ENCODE results near the gene ZNF714. TPM values are rescaled to one million over a fixed set of nuclear protein-coding genes. Genes with fewer than 3 reads are reported as not detected.

ZNF714 gene
- 8.3 TPM for polyA plus RNA-seq (2013, experiment 1 of 2)
- 8.1 TPM for polyA plus RNA-seq (2013, experiment 2 of 2)

DNA sequence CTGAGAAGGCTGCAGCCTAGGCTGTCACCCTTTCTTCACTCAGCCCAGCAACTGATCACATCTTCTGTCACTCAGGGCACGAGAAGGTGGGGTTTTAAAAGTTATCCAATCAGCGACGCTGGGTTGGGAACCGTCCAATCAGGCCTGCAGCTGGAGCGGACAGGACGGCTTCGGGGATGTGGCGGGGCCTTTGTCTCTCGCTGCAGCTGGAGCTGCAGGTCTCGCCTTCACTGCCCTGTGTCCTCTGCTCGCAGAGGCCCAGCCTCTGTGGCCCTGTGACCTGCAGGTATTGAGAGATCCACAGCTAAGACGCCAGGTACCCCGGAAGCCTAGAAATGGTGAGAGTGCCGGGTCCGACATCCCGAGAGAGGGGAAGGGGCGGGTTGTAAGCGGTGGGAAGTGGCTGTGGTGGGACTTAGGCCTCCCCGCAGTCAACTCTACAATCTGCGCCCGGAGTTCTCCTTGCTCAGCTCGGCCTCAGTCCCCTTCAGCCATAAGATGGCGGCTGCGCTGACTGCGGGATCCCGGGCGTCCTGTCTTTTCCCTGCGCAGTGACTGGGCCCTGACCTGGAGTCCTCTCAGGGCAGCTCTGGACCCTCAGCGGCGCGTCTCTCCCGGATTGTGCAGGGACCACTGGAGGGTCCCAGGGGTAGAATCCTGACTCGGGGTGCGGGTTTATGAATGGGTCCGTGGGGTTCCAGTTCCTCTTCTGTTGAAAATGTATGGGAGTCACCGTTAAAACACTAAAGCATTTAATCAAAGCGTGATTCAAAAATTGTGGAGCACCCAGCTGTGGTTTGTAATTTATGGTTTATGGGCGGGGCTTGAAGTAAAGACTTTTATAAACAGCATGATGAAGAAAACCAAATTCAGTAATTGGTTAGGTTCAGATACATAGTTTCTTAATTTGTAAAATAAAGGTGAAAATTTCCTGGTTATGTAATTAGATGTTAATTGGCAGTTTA lies at the start of gene ZNF714:
ZNF714 (plus strand) TSS at position 193 of the 965 bp plus-strand sequence. CDS start 16,066 bp downstream, outside the sequence.
- Histone ChIP-seq H2BK5ac (ENCODE audit: low read depth, low read length, poor library complexity, severe bottlenecking) (no peak within 1 kb of the TSS), H3K4ac (ENCODE audit: low read depth in 1 of 2, low read length in 2 of 2) (peak within 1 kb of the TSS in 1 of 2 experiments; percentile 19), H2BK120ac (ENCODE audit: low read depth, low read length) (peak within 1 kb of the TSS; percentile 15), H2BK12ac (ENCODE audit: low read length in 2 of 2) (no peak within 1 kb of the TSS), H3K23ac (ENCODE audit: low read length in 2 of 2) (no peak within 1 kb of the TSS), H2AK5ac (ENCODE audit: low read length, severe bottlenecking) (no peak within 1 kb of the TSS), H2AFZ (ENCODE audit: low read depth, low read length) (peak within 1 kb of the TSS; percentile 32), H3K4me1 (ENCODE audit: control insufficient read depth, insufficient read depth, low read depth, low read length) (peaks cover 3% of the 10 kb centered on the region), H3K36me3 (ENCODE audit: control insufficient read depth in 1 of 2, insufficient read depth in 2 of 2, low read depth in 1 of 2, low read length in 2 of 2) (peaks cover 4 to 23% of the 10 kb centered on the region in 2 experiments), H3K9me3 (ENCODE audit: control insufficient read depth, low read length) (peaks cover 7% of the 10 kb centered on the region), H3K14ac (ENCODE audit: low read length in 2 of 2) (no peak within 1 kb of the TSS), H3K27me3 (ENCODE audit: control insufficient read depth in 1 of 2, insufficient read depth in 1 of 2, low read length in 2 of 2) (no peaks in the 10 kb centered on the region), H3K27ac (ENCODE audit: low read length, poor library complexity, severe bottlenecking) (peak within 1 kb of the TSS; percentile 76), H3K4me3 (ENCODE audit: insufficient read depth in 1 of 2, low read depth in 1 of 2, low read length in 2 of 2) (peak within 1 kb of the TSS; percentile 73 to 85), H4K8ac (ENCODE audit: low read length) (no peak within 1 kb of the TSS), H3K79me1 (replicated peaks; ENCODE audit: low read length, poor library complexity, severe bottlenecking) (peaks cover 6% of the 10 kb centered on the region), H2BK15ac (ENCODE audit: low read depth, poor library complexity, severe bottlenecking) (no peak within 1 kb of the TSS), H3K9ac (ENCODE audit: low read length) (peak within 1 kb of the TSS; percentile 86), H4K91ac (ENCODE audit: low read length) (peak within 1 kb of the TSS; percentile 28), H3K18ac (ENCODE audit: low read depth in 1 of 2, low read length in 2 of 2) (peak within 1 kb of the TSS; percentile 6 to 34), H3K4me2 (ENCODE audit: low read length, poor library complexity, severe bottlenecking) (peak within 1 kb of the TSS; percentile 68)
- 0% methylated on average over 36 of the region's 38 CpGs for WGBS
- DNase-seq: peak; percentile 96

DNA sequence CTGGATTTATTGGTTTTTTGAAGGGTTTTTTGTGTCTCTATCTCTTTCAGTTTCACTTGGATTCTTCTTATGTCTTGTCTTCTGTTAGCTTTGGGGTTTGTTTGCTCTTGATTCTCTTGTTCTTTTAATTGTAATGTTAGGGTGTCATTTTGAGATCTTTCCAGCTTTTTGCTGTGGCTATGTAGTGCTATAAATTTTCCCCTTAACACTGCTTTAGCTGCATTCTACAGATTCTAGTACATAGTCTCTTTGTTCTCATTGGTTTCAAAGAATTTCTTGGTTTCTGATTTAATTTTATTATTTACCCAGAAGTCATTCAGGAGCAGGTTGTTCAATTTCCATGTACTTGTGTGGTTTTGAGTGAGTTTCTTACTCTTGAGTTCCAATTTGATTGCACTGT lies 37.0 kb upstream of the ZNF714 start:
- H3K9ac ChIP-seq (ENCODE audit: low read length): no peak overlapping the region

GRCh38 chr19:21046489-21046888 lies 35.5 kb upstream of the ZNF714 start:
- Histone ChIP-seq H3K9me3 (ENCODE audit: control insufficient read depth, low read length) (peaks cover 87% of the 10 kb centered on the region), H3K14ac (ENCODE audit: low read length in 2 of 2) (no peak overlapping the region), H2BK120ac (ENCODE audit: low read depth, low read length) (no peak overlapping the region), H3K27ac (ENCODE audit: low read length, poor library complexity, severe bottlenecking) (no peak overlapping the region), H2AFZ (ENCODE audit: low read depth, low read length) (no peak overlapping the region), H3K9ac (ENCODE audit: low read length) (no peak overlapping the region), H3K4me3 (ENCODE audit: insufficient read depth in 1 of 2, low read depth in 1 of 2, low read length in 2 of 2) (no peak overlapping the region), H4K8ac (ENCODE audit: low read length) (no peak overlapping the region), H3K36me3 (ENCODE audit: control insufficient read depth in 1 of 2, insufficient read depth in 2 of 2, low read depth in 1 of 2, low read length in 2 of 2) (peaks cover 18 to 84% of the 10 kb centered on the region in 2 experiments), H3K79me1 (replicated peaks; ENCODE audit: low read length, poor library complexity, severe bottlenecking) (peaks cover 16% of the 10 kb centered on the region), H2AK5ac (ENCODE audit: low read length, severe bottlenecking) (no peak overlapping the region), H3K4ac (ENCODE audit: low read depth in 1 of 2, low read length in 2 of 2) (no peak overlapping the region), H3K27me3 (ENCODE audit: control insufficient read depth in 1 of 2, insufficient read depth in 1 of 2, low read length in 2 of 2) (no peaks in the 10 kb centered on the region), H3K4me2 (ENCODE audit: low read length, poor library complexity, severe bottlenecking) (no peak overlapping the region), H2BK15ac (ENCODE audit: low read depth, poor library complexity, severe bottlenecking) (no peak overlapping the region), H3K23ac (ENCODE audit: low read length in 2 of 2) (no peak overlapping the region), H4K91ac (ENCODE audit: low read length) (no peak overlapping the region), H3K18ac (ENCODE audit: low read depth in 1 of 2, low read length in 2 of 2) (no peak overlapping the region), H2BK5ac (ENCODE audit: low read depth, low read length, poor library complexity, severe bottlenecking) (no peak overlapping the region), H3K4me1 (ENCODE audit: control insufficient read depth, insufficient read depth, low read depth, low read length) (no peaks in the 10 kb centered on the region), H2BK12ac (ENCODE audit: low read length in 2 of 2) (no peak overlapping the region)
- WGBS: 99% methylated on average over 3 of the region's 3 CpGs
- no peak for DNase-seq

More for the DNA sequence above, 37.0 kb upstream of the ZNF714 start:
- no peak overlapping the region for H3K23ac ChIP-seq (ENCODE audit: low read length in 2 of 2)
- H3K4me1 ChIP-seq (ENCODE audit: control insufficient read depth, insufficient read depth, low read depth, low read length): no peaks in the 10 kb centered on the region
- no peak overlapping the region for H2BK120ac ChIP-seq (ENCODE audit: low read depth, low read length)
- H3K14ac ChIP-seq (ENCODE audit: low read length in 2 of 2): no peak overlapping the region
- H3K27me3 ChIP-seq (ENCODE audit: control insufficient read depth in 1 of 2, insufficient read depth in 1 of 2, low read length in 2 of 2): no peaks in the 10 kb centered on the region
- no peak overlapping the region for H3K4me3 ChIP-seq (ENCODE audit: insufficient read depth in 1 of 2, low read depth in 1 of 2, low read length in 2 of 2)
- H3K4me2 ChIP-seq (ENCODE audit: low read length, poor library complexity, severe bottlenecking): no peak overlapping the region
- H4K91ac ChIP-seq (ENCODE audit: low read length): no peak overlapping the region
- no peak overlapping the region for H4K8ac ChIP-seq (ENCODE audit: low read length)
- peaks cover 15% of the 10 kb centered on the region for H3K79me1 ChIP-seq (replicated peaks; ENCODE audit: low read length, poor library complexity, severe bottlenecking)
- H3K27ac ChIP-seq (ENCODE audit: low read length, poor library complexity, severe bottlenecking): no peak overlapping the region
- peaks cover 82% of the 10 kb centered on the region for H3K9me3 ChIP-seq (ENCODE audit: control insufficient read depth, low read length)
- no peak overlapping the region for H2BK5ac ChIP-seq (ENCODE audit: low read depth, low read length, poor library complexity, severe bottlenecking)
- no peak for DNase-seq
- no peak overlapping the region for H2AFZ ChIP-seq (ENCODE audit: low read depth, low read length)
- no peak overlapping the region for H3K18ac ChIP-seq (ENCODE audit: low read depth in 1 of 2, low read length in 2 of 2)
- H3K4ac ChIP-seq (ENCODE audit: low read depth in 1 of 2, low read length in 2 of 2): no peak overlapping the region
- H2AK5ac ChIP-seq (ENCODE audit: low read length, severe bottlenecking): no peak overlapping the region
- H2BK15ac ChIP-seq (ENCODE audit: low read depth, poor library complexity, severe bottlenecking): no peak overlapping the region
- H3K36me3 ChIP-seq (ENCODE audit: control insufficient read depth in 1 of 2, insufficient read depth in 2 of 2, low read depth in 1 of 2, low read length in 2 of 2): peaks cover 17 to 84% of the 10 kb centered on the region in 2 experiments
- no peak overlapping the region for H2BK12ac ChIP-seq (ENCODE audit: low read length in 2 of 2)

GRCh38 chr19:21047716-21048115 lies 34.3 kb upstream of the ZNF714 start:
- H3K4me1 ChIP-seq (ENCODE audit: control insufficient read depth, insufficient read depth, low read depth, low read length): no peaks in the 10 kb centered on the region
- no peak overlapping the region for H3K14ac ChIP-seq (ENCODE audit: low read length in 2 of 2)
- H3K4me3 ChIP-seq (ENCODE audit: insufficient read depth in 1 of 2, low read depth in 1 of 2, low read length in 2 of 2): peak overlapping the region in 1 of 2 experiments; percentile 19
- no peak overlapping the region for H2BK5ac ChIP-seq (ENCODE audit: low read depth, low read length, poor library complexity, severe bottlenecking)
- no peak overlapping the region for H3K9ac ChIP-seq (ENCODE audit: low read length)
- H3K36me3 ChIP-seq (ENCODE audit: control insufficient read depth in 1 of 2, insufficient read depth in 2 of 2, low read depth in 1 of 2, low read length in 2 of 2): peaks cover 13 to 86% of the 10 kb centered on the region in 2 experiments
- H3K18ac ChIP-seq (ENCODE audit: low read depth in 1 of 2, low read length in 2 of 2): no peak overlapping the region
- no peak overlapping the region for H4K8ac ChIP-seq (ENCODE audit: low read length)
- H4K91ac ChIP-seq (ENCODE audit: low read length): no peak overlapping the region
- no peak overlapping the region for H2BK12ac ChIP-seq (ENCODE audit: low read length in 2 of 2)
- no peak overlapping the region for H2AK5ac ChIP-seq (ENCODE audit: low read length, severe bottlenecking)
- peaks cover 15% of the 10 kb centered on the region for H3K79me1 ChIP-seq (replicated peaks; ENCODE audit: low read length, poor library complexity, severe bottlenecking)
- peaks cover 87% of the 10 kb centered on the region for H3K9me3 ChIP-seq (ENCODE audit: control insufficient read depth, low read length)
- no peak overlapping the region for H2AFZ ChIP-seq (ENCODE audit: low read depth, low read length)
- H2BK15ac ChIP-seq (ENCODE audit: low read depth, poor library complexity, severe bottlenecking): no peak overlapping the region
- H3K27ac ChIP-seq (ENCODE audit: low read length, poor library complexity, severe bottlenecking): no peak overlapping the region
- no peak overlapping the region for H3K23ac ChIP-seq (ENCODE audit: low read length in 2 of 2)
- no peak overlapping the region for H3K4me2 ChIP-seq (ENCODE audit: low read length, poor library complexity, severe bottlenecking)
- H2BK120ac ChIP-seq (ENCODE audit: low read depth, low read length): no peak overlapping the region
- no peaks in the 10 kb centered on the region for H3K27me3 ChIP-seq (ENCODE audit: control insufficient read depth in 1 of 2, insufficient read depth in 1 of 2, low read length in 2 of 2)
- WGBS: 94% methylated on average over 1 of the region's 2 CpGs
- H3K4ac ChIP-seq (ENCODE audit: low read depth in 1 of 2, low read length in 2 of 2): no peak overlapping the region
- DNase-seq: no peak

All from mesenchymal stem cell (in vitro differentiated cells and primary cell).